ENCODE data around the gene TRIOBP. TPM values are rescaled to one million over a fixed set of nuclear protein-coding genes. Genes with fewer than 3 reads are reported as not detected.
"Not testable (repeated sequence)": the region's sequence is repeated elsewhere in the genome, so short reads cannot be mapped to it uniquely, and the experiment has no call there.

TRIOBP gene
- total RNA-seq: 37.2 and 43.3 TPM in 2 replicates

- peak; percentile 91 for DNase-seq (ENCODE audit: low spot score)
- Mint-ChIP-seq H3K4me3 (ENCODE audit: low read depth) (peak within 1 kb of the TSS; percentile 81), H3K36me3 (ENCODE audit: low read depth) (peaks cover 24% of the 10 kb centered on the region), H3K27me3 (ENCODE audit: low read depth) (no peaks in the 10 kb centered on the region), H3K4me1 (ENCODE audit: low read depth) (peaks cover 11% of the 10 kb centered on the region), H3K27ac (peak within 1 kb of the TSS; percentile 44), H3K9me3 (no peaks in the 10 kb centered on the region)
- intact Hi-C loops (cut with micrococcal nuclease): loop anchor here (5.0 kb wide), 1 partner anchor 50 kb away; no protein-coding TSS in a partner anchor
Measured at GRCh38 chr22:37696657-37697537, at the start of gene TRIOBP. Gene TRIOBP (plus strand): TSS chr22:37697048. CDS start chr22:37701366, 4,318 bp downstream.

GRCh38 chr22:37647317-37647716, 49.5 kb upstream of the TRIOBP start:
- peaks cover 70% of the 10 kb centered on the region for H3K36me3 Mint-ChIP-seq (ENCODE audit: low read depth)
- H3K4me1 Mint-ChIP-seq (ENCODE audit: low read depth): peaks cover 8% of the 10 kb centered on the region
- H3K9me3 Mint-ChIP-seq: no peaks in the 10 kb centered on the region
- intact Hi-C loops (cut with micrococcal nuclease): no loop called here
- H3K4me3 Mint-ChIP-seq (ENCODE audit: low read depth): no peak overlapping the region
- no peaks in the 10 kb centered on the region for H3K27me3 Mint-ChIP-seq (ENCODE audit: low read depth)
- no peak for DNase-seq (ENCODE audit: low spot score)
- no peak overlapping the region for H3K27ac Mint-ChIP-seq

GRCh38 chr22:37647928-37648327, 48.9 kb upstream of the TRIOBP start:
- Mint-ChIP-seq H3K9me3 (no peaks in the 10 kb centered on the region), H3K4me3 (ENCODE audit: low read depth) (no peak overlapping the region), H3K27me3 (ENCODE audit: low read depth) (no peaks in the 10 kb centered on the region), H3K27ac (no peak overlapping the region), H3K4me1 (ENCODE audit: low read depth) (peaks cover 6% of the 10 kb centered on the region), H3K36me3 (ENCODE audit: low read depth) (peaks cover 70% of the 10 kb centered on the region)
- no peak for DNase-seq (ENCODE audit: low spot score)
- intact Hi-C loops (cut with micrococcal nuclease): no loop called here

GRCh38 chr22:37650463-37651136, 46.2 kb upstream of the TRIOBP start:
- H3K9me3 Mint-ChIP-seq: no peaks in the 10 kb centered on the region
- no peaks in the 10 kb centered on the region for H3K4me1 Mint-ChIP-seq (ENCODE audit: low read depth)
- no peak overlapping the region for H3K4me3 Mint-ChIP-seq (ENCODE audit: low read depth)
- H3K36me3 Mint-ChIP-seq (ENCODE audit: low read depth): peaks cover 65% of the 10 kb centered on the region
- no peaks in the 10 kb centered on the region for H3K27me3 Mint-ChIP-seq (ENCODE audit: low read depth)
- no peak overlapping the region for H3K27ac Mint-ChIP-seq
- no peak for DNase-seq (ENCODE audit: low spot score)
- intact Hi-C loops (cut with micrococcal nuclease): no loop called here

DNA sequence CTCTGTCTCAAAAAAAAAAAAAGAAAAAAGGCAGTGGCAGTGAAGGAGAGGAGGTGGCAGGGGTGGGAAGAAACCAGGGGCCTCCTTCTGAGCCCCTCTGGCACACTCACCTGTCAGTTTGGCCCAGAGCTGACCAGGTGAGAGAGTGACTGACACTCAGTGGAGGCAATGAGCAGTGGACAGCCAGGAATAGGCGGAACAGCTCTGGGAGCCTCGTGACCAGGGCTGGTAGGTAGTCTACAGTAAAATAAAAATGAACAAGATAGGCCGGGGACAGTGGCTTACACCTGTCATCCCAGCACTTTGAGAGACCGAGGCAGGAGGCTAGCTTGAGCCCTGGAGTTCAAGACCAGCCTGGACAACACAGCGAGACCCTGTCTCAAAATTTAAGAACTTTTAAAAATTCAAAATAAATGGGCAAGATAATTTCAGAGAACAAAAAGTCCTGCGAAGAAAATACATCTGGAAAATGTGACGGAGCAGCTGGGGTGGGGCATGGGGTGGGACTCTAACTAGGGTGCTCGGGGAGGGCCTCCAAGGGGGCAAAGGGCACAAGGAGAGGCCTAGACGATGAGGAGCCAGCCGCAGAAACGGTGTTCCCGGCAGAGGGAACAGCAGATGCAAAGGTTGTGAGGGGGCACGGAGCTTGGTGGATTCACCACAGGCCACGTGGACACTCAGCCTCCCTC, 42.1 kb upstream of the TRIOBP start:
- intact Hi-C loops (cut with micrococcal nuclease): no loop called here
- no peaks in the 10 kb centered on the region for H3K27me3 Mint-ChIP-seq (ENCODE audit: low read depth)
- peak overlapping the region; percentile 33 for H3K27ac Mint-ChIP-seq
- H3K4me3 Mint-ChIP-seq (ENCODE audit: low read depth): no peak overlapping the region
- H3K4me1 Mint-ChIP-seq (ENCODE audit: low read depth): peaks cover 9% of the 10 kb centered on the region
- peaks cover 40% of the 10 kb centered on the region for H3K36me3 Mint-ChIP-seq (ENCODE audit: low read depth)
- no peaks in the 10 kb centered on the region for H3K9me3 Mint-ChIP-seq
- no peak for DNase-seq (ENCODE audit: low spot score)

- Mint-ChIP-seq H3K27me3 (ENCODE audit: low read depth) (no peaks in the 10 kb centered on the region), H3K4me1 (ENCODE audit: low read depth) (peaks cover 14% of the 10 kb centered on the region), H3K9me3 (no peaks in the 10 kb centered on the region), H3K36me3 (ENCODE audit: low read depth) (peaks cover 36% of the 10 kb centered on the region), H3K27ac (no peak overlapping the region), H3K4me3 (ENCODE audit: low read depth) (no peak overlapping the region)
- no peak for DNase-seq (ENCODE audit: low spot score)
- intact Hi-C loops (cut with micrococcal nuclease): no loop called here
Measured at GRCh38 chr22:37655252-37655563, 41.6 kb upstream of the TRIOBP start.

DNA sequence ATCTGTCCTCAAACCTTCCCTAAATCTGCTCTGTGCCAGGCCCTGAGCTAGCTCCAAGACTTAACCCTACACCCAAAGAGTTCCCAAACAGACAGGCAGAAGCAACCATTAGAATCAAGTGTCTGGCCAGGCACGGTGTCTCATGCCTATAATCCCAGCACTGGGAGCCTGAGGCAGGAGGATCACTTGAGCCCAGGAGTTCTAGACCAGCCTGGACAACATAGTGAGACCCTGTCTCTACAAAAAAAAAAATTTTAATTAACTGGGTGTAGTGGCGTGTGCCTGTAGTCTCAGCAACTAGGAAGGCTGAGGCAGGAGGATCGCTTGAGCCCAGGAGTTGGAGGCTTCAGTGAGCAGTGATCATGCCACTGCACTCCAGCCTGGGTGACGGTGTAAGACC, 40.3 kb upstream of the TRIOBP start:
- Mint-ChIP-seq H3K4me1 (ENCODE audit: low read depth) (peaks cover 24% of the 10 kb centered on the region), H3K36me3 (ENCODE audit: low read depth) (peaks cover 38% of the 10 kb centered on the region), H3K27ac (peak overlapping the region; percentile 36)
- H3K4me3 Mint-ChIP-seq (ENCODE audit: low read depth); H3K9me3 Mint-ChIP-seq; H3K27me3 Mint-ChIP-seq (ENCODE audit: low read depth); intact Hi-C loops (cut with micrococcal nuclease); DNase-seq (ENCODE audit: low spot score): not testable (repeated sequence)

- H3K4me1 Mint-ChIP-seq (ENCODE audit: low read depth): peaks cover 29% of the 10 kb centered on the region
- DNase-seq (ENCODE audit: low spot score): no peak
- intact Hi-C loops (cut with micrococcal nuclease): loop anchor here (1.0 to 2.0 kb wide), 2 partner anchors 18 to 19 kb away; partner anchors contain the start of genes LGALS1 and SH3BP1
- peaks cover 29% of the 10 kb centered on the region for H3K36me3 Mint-ChIP-seq (ENCODE audit: low read depth)
- peak overlapping the region; percentile 84 for H3K4me3 Mint-ChIP-seq (ENCODE audit: low read depth)
- H3K27ac Mint-ChIP-seq: peak overlapping the region; percentile 89
- H3K9me3 Mint-ChIP-seq: no peaks in the 10 kb centered on the region
- H3K27me3 Mint-ChIP-seq (ENCODE audit: low read depth): no peaks in the 10 kb centered on the region
Measured at GRCh38 chr22:37657590-37658132, 39.2 kb upstream of the TRIOBP start.

DNA sequence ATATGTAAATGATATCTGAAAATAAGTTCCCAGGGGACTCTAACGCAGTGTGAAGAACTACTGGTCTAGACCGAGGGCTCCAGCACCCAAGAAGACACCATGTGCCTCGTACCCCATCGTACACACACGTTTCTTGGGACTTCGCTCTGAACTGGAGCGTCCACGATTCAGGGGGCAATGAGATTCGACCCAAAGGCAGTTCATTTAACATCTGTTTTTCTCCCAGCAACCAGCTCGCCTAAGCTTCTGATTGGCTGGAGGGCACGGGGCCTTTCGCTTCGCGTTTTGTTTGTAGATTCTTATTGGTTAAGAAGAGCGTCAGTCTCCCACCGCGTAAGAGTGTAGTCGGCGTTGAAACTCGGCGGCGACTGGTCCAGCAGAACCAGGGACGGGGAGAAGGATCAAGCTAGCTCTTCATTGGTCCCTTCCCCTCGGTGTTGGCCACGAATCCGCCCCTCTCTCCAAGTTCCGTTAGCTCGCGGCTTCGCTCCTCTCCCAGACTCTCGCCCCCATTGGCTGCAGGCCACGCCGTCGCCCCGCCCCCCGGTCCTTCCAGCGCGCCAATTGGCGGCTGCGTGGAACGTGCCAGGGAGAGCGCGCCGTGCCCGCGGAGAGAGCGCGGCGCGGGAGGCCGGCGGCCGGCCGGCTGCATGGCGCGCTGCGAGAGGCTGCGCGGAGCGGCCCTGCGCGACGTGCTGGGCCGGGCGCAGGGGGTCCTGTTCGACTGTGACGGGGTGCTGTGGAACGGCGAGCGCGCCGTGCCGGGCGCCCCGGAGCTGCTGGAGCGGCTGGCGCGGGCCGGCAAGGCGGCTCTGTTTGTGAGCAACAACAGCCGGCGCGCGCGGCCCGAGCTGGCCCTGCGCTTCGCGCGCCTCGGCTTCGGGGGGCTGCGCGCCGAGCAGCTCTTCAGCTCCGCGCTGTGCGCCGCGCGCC, 38.4 kb upstream of the TRIOBP start, which contains the start of gene PDXP:
Gene PDXP (plus strand): TSS at position 591 of the 933 bp plus-strand sequence. CDS start 60 bp downstream, at position 651.
- no peaks in the 10 kb centered on the region for H3K27me3 Mint-ChIP-seq (ENCODE audit: low read depth)

GRCh38 chr22:37659066-37659896, 37.6 kb upstream of the TRIOBP start:
- Mint-ChIP-seq H3K4me1 (ENCODE audit: low read depth) (peaks cover 29% of the 10 kb centered on the region), H3K4me3 (ENCODE audit: low read depth) (peak overlapping the region; percentile 87), H3K9me3 (no peaks in the 10 kb centered on the region), H3K36me3 (ENCODE audit: low read depth) (peaks cover 18% of the 10 kb centered on the region), H3K27me3 (ENCODE audit: low read depth) (no peaks in the 10 kb centered on the region), H3K27ac (peak overlapping the region; percentile 47)
- no peak for DNase-seq (ENCODE audit: low spot score)
- intact Hi-C loops (cut with micrococcal nuclease): loop anchor here (2.0 kb wide), 1 partner anchor 20 kb away; the partner anchor contains the start of gene SH3BP1

More for the DNA sequence above, 38.4 kb upstream of the TRIOBP start, which contains the start of gene PDXP:
- DNase-seq (ENCODE audit: low spot score): peak; percentile 98
- H3K4me1 Mint-ChIP-seq (ENCODE audit: low read depth): peaks cover 29% of the 10 kb centered on the region
- peak within 1 kb of the TSS; percentile 89 for H3K27ac Mint-ChIP-seq
- H3K9me3 Mint-ChIP-seq: no peaks in the 10 kb centered on the region
- intact Hi-C loops (cut with micrococcal nuclease): loop anchor here (1.0 to 2.0 kb wide), 2 partner anchors 17 to 20 kb away; partner anchors contain the start of genes LGALS1 and SH3BP1
- peak within 1 kb of the TSS; percentile 87 for H3K4me3 Mint-ChIP-seq (ENCODE audit: low read depth)
- peaks cover 22% of the 10 kb centered on the region for H3K36me3 Mint-ChIP-seq (ENCODE audit: low read depth)
